ENCODE results near the gene AGAP3.

- TF ChIP-seq, protein P1, sequence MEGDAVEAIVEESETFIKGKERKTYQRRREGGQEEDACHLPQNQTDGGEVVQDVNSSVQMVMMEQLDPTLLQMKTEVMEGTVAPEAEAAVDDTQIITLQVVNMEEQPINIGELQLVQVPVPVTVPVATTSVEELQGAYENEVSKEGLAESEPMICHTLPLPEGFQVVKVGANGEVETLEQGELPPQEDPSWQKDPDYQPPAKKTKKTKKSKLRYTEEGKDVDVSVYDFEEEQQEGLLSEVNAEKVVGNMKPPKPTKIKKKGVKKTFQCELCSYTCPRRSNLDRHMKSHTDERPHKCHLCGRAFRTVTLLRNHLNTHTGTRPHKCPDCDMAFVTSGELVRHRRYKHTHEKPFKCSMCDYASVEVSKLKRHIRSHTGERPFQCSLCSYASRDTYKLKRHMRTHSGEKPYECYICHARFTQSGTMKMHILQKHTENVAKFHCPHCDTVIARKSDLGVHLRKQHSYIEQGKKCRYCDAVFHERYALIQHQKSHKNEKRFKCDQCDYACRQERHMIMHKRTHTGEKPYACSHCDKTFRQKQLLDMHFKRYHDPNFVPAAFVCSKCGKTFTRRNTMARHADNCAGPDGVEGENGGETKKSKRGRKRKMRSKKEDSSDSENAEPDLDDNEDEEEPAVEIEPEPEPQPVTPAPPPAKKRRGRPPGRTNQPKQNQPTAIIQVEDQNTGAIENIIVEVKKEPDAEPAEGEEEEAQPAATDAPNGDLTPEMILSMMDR (optimal IDR thresholded peaks at IDR 0.05 in 1 of 3, IDR thresholded peaks at IDR 0.05 in 1 of 3, conservative IDR thresholded peaks at IDR 0.05 in 1 of 3; ENCODE audit: extremely low read depth in 1 of 3, insufficient read depth in 2 of 3, low read length in 3 of 3): no peak
- no peak for TF ChIP-seq EZH2 (IDR thresholded peaks at IDR 0.05; ENCODE audit: low read length)
Measured at GRCh38 chr7:151039850-151040548, 46.3 kb upstream of the AGAP3 start.
